HL-60 (cell line): Measurements from ENCODE around the gene GALNS.

ENCODE experiments used
- GABPA ChIP-seq: IDR thresholded peaks from 2 replicates; pipeline ENCODE4 v1.6.1; 2012; ENCODE audit warnings: low read depth
- POLR2AphosphoS5 ChIP-seq: IDR thresholded peaks from 2 replicates; pipeline ENCODE4 v1.6.1; 2012; ENCODE audit warnings: low read depth
- TF ChIP-seq, protein P1 (sequence below): IDR thresholded peaks from one replicate; pipeline ENCODE4 v1.5.1; 2011; ENCODE audit warnings: low read length, control low read depth, inconsistent platforms; ENCODE audit not compliant: insufficient read depth

DNA sequence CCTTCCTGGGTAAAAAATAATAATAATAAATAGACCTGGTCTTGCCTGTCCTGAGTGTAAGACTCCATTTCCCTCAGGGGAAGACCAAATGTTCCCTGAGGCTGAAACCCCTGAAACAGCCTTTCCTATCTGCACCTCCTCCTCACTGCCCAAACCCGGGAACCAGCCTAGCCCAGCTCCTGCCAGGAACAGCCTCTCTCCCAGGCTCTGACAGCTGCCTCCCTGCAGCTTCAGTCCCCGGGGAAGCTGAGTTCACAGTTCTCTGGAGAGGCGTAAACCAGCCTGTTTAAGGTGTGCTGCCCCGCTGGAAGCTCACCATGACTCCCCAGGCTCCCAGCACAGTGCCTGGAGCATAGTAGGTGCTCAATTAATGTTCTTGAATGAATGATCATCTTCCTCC is 60.5 kb downstream of the GALNS start:
- TF ChIP-seq POLR2AphosphoS5 (no peak), GABPA (no peak)
- TF ChIP-seq, protein P1, sequence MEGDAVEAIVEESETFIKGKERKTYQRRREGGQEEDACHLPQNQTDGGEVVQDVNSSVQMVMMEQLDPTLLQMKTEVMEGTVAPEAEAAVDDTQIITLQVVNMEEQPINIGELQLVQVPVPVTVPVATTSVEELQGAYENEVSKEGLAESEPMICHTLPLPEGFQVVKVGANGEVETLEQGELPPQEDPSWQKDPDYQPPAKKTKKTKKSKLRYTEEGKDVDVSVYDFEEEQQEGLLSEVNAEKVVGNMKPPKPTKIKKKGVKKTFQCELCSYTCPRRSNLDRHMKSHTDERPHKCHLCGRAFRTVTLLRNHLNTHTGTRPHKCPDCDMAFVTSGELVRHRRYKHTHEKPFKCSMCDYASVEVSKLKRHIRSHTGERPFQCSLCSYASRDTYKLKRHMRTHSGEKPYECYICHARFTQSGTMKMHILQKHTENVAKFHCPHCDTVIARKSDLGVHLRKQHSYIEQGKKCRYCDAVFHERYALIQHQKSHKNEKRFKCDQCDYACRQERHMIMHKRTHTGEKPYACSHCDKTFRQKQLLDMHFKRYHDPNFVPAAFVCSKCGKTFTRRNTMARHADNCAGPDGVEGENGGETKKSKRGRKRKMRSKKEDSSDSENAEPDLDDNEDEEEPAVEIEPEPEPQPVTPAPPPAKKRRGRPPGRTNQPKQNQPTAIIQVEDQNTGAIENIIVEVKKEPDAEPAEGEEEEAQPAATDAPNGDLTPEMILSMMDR, result no peak
